IMR-90 (cell line): ENCODE results near the gene ZFHX3. TPM values are rescaled to one million over a fixed set of nuclear protein-coding genes. Genes with fewer than 3 reads are reported as not detected.
A peak's percentile ranks its signal among the peaks of the same experiment; 100 is the strongest.

ENCODE experiments used
- ATAC-seq: fragments of 200-7000 bp; cut with Tn5 transposase; 2 replicates; pipeline ENCODE4 v1.9.1; 2020; ENCODE audit warnings: low read depth, mild to moderate bottlenecking, moderate library complexity
- BruUV-seq: library from RNA; stranded (reverse); fragments of 400-500 nt; replicated peaks from 2 replicates; lab custom pipeline; 2021; lab: Mats Ljungman, UMichigan
- CTCF ChIA-PET: fragments of 300-600 bp; formaldehyde crosslinking; extraction: SDS; loops from one replicate; lab custom pipeline; 2021; ENCODE audit warnings: antibody characterized with exemption; lab: Yijun Ruan, JAX
- POLR2A ChIA-PET: fragments of 300-600 bp; sonication (Branson Sonifier 250); formaldehyde crosslinking; loops from one replicate; lab custom pipeline; 2022; ENCODE audit warnings: antibody characterized with exemption; ENCODE audit not compliant: unreplicated experiment; lab: Charles Lee
- DNase-seq: peaks from one replicate; pipeline ENCODE4 v3.0.0; 2013
- H2AFZ ChIP-seq: replicated peaks from 2 replicates; pipeline ENCODE3; 2013; ENCODE audit warnings: low read length, mild to moderate bottlenecking; ENCODE audit not compliant: poor library complexity
- H2AK5ac ChIP-seq: 2 replicates; pipeline ENCODE4 v1.6.1; 2013; ENCODE audit warnings: low read depth, low read length, inconsistent platforms
- H2AK9ac ChIP-seq: replicated peaks from 2 replicates; pipeline ENCODE3; 2013; ENCODE audit warnings: mild to moderate bottlenecking, low read depth, low read length, moderate library complexity; ENCODE audit not compliant: poor library complexity
- H2BK120ac ChIP-seq: 2 replicates; pipeline ENCODE4 v1.6.1; 2013; ENCODE audit warnings: low read depth, low read length, inconsistent platforms
- H2BK15ac ChIP-seq: 3 replicates; pipeline ENCODE4 v1.6.1; 2013; ENCODE audit warnings: low read depth, low read length, inconsistent platforms
- H2BK20ac ChIP-seq: 2 replicates; pipeline ENCODE4 v1.6.1; 2013; ENCODE audit warnings: low read depth, mild to moderate bottlenecking, inconsistent platforms, low read length, moderate library complexity
- H2BK5ac ChIP-seq: 2 replicates; pipeline ENCODE4 v1.6.1; 2013; ENCODE audit warnings: mild to moderate bottlenecking, low read depth, low read length, inconsistent platforms; ENCODE audit not compliant: poor library complexity, severe bottlenecking
- H3K14ac ChIP-seq: replicated peaks from 2 replicates; pipeline ENCODE4 v1.6.1; 2013; ENCODE audit warnings: low read depth, low read length, inconsistent platforms
- H3K18ac ChIP-seq: 2 replicates; pipeline ENCODE4 v1.6.1; 2013; ENCODE audit warnings: low read depth, low read length, control low read depth
- H3K23ac ChIP-seq: 2 replicates; pipeline ENCODE4 v1.6.1; 2013; ENCODE audit warnings: low read depth, low read length, inconsistent platforms
- H3K27ac ChIP-seq: 2 replicates; pipeline ENCODE4 v1.5.1; 2013; ENCODE audit warnings: mild to moderate bottlenecking, control low read depth, low read length; ENCODE audit not compliant: insufficient read depth
- H3K27me3 ChIP-seq: 2 replicates; pipeline ENCODE4 v1.6.1; 2013; ENCODE audit warnings: low read length; ENCODE audit not compliant: control insufficient read depth, insufficient read depth
- H3K36me3 ChIP-seq: 2 replicates; pipeline ENCODE4 v1.6.1; 2013; ENCODE audit warnings: low read length, mixed read lengths; ENCODE audit not compliant: control insufficient read depth, insufficient read depth
- H3K4ac ChIP-seq: 2 replicates; pipeline ENCODE4 v1.6.1; 2013; ENCODE audit warnings: low read depth, low read length, inconsistent platforms
- H3K4me1 ChIP-seq: 2 replicates; pipeline ENCODE4 v1.6.1; 2013; ENCODE audit warnings: low read length, mixed read lengths; ENCODE audit not compliant: control insufficient read depth, insufficient read depth
- H3K4me2 ChIP-seq: 2 replicates; pipeline ENCODE4 v1.6.1; 2013; ENCODE audit warnings: low read depth, mild to moderate bottlenecking, control low read depth, low read length, moderate library complexity
- H3K4me3 ChIP-seq: 2 replicates; pipeline ENCODE4 v1.5.1; 2013; ENCODE audit warnings: low read depth, mild to moderate bottlenecking, control low read depth, low read length, moderate library complexity; ENCODE audit not compliant: insufficient read depth
- H3K56ac ChIP-seq: 2 replicates; pipeline ENCODE4 v1.6.1; 2013; ENCODE audit warnings: low read length, inconsistent platforms; ENCODE audit not compliant: insufficient read depth; ENCODE audit errors: extremely low read depth
- H3K79me1 ChIP-seq, 2 experiments: 2 replicates each; pipeline ENCODE4 v1.6.1; 2013; ENCODE audit warnings: low read length in 2 of 2, inconsistent platforms in 1 of 2, low read depth in 1 of 2
- H3K9ac ChIP-seq: 2 replicates; pipeline ENCODE4 v1.6.1; 2013; ENCODE audit warnings: low read depth, low read length, control low read depth
- H3K9me1 ChIP-seq: 2 replicates; pipeline ENCODE4 v1.6.1; 2013; ENCODE audit warnings: low read length, inconsistent platforms; ENCODE audit not compliant: insufficient read depth
- H3K9me3 ChIP-seq: 2 replicates; pipeline ENCODE4 v1.6.1; 2013; ENCODE audit warnings: low read length; ENCODE audit not compliant: control insufficient read depth, insufficient read depth
- H4K20me1 ChIP-seq: 2 replicates; pipeline ENCODE4 v1.6.1; 2013; ENCODE audit warnings: low read length, inconsistent platforms; ENCODE audit not compliant: insufficient read depth
- H4K5ac ChIP-seq: 2 replicates; pipeline ENCODE4 v1.6.1; 2013; ENCODE audit warnings: mild to moderate bottlenecking, low read depth, low read length, control low read depth
- H4K8ac ChIP-seq, 2 experiments: 2 replicates each; pipeline ENCODE4 v1.6.1; 2013; ENCODE audit warnings: low read depth in 2 of 2, low read length in 2 of 2, control low read depth in 1 of 2, inconsistent platforms in 1 of 2
- H4K91ac ChIP-seq: 2 replicates; pipeline ENCODE4 v1.6.1; 2013; ENCODE audit warnings: low read depth, low read length, inconsistent platforms; ENCODE audit not compliant: insufficient read depth
- BHLHE40 ChIP-seq: fragments of 150-350 bp; IDR thresholded peaks from 2 replicates; pipeline ENCODE4 v1.6.1; 2016; ENCODE audit warnings: mild to moderate bottlenecking, low read depth, low read length
- CTCF ChIP-seq: conservative IDR thresholded peaks from 2 replicates; pipeline ENCODE4 v1.5.1; 2012; ENCODE audit warnings: mild to moderate bottlenecking, low read depth, low read length, improper control_type of control experiment
- FOS ChIP-seq: fragments of 150-350 bp; IDR thresholded peaks from 2 replicates; pipeline ENCODE4 v1.6.1; 2016; ENCODE audit warnings: low read depth, low read length
- RCOR1 ChIP-seq: IDR thresholded peaks from 2 replicates; pipeline ENCODE4 v1.6.1; 2012; ENCODE audit warnings: mild to moderate bottlenecking, low read length, improper control_type of control experiment; ENCODE audit not compliant: insufficient replicate concordance
- WGBS, 2 experiments: methylation state at CpG; one replicate each; pipeline versions ENCODE4 v1.1.5 to v1.1.7; 2013; ENCODE audit warnings: missing lambda C conversion rate in 2 of 2; ENCODE audit not compliant: insufficient read length in 1 of 2; ENCODE audit errors: extremely low coverage in 2 of 2; 5-methylcytosine and 5-hydroxymethylcytosine counted together
- dilution Hi-C: fragments of 300-500 bp; cut with HindIII; formaldehyde crosslinking; loops from one replicate; pipeline ENCODE4 v1.14.3; 2018; ENCODE audit warnings: low sequenced_read_pairs; ENCODE audit not compliant: unreplicated experiment
- in situ Hi-C: fragments of 300-500 bp; cut with MboI; formaldehyde crosslinking; loops from 3 replicates; pipeline ENCODE4 v1.14.3; 2019; ENCODE audit warnings: low sequenced_read_pairs, inconsistent platforms, mixed read lengths
- intact Hi-C: fragments of 100-400 bp; cut with micrococcal nuclease; formaldehyde crosslinking; loops from 2 replicates; pipeline ENCODE4 v1.10.0; 2022
- polyA plus RNA-seq, 3 experiments: library from polyadenylated mRNA; depleted of rRNA; stranded (reverse); fragments of >200 nt; gene quantifications; 2 replicates each; pipeline ENCODE4 v1.2.3, GENCODE V29; 2012; ENCODE audit warnings: low replicate concordance in 1 of 3
- total RNA-seq: library from RNA; depleted of rRNA; stranded (reverse); fragments of >200 nt; gene quantifications from 2 replicates; pipeline ENCODE4 v1.2.3, GENCODE V29; 2012

Gene ZFHX3
- total and polyA plus RNA-seq, 2 of the 4 experiments (the other 2 are of a cell fraction) = 1.4 to 1.7 TPM

GRCh38 chr16:73064994-73065545 is 17.1 kb upstream of the ZFHX3 start:
- H3K4ac ChIP-seq = peak overlapping the region; percentile 62
- H2AFZ ChIP-seq = peak overlapping the region; percentile 71
- peak overlapping the region; percentile 47 for H2AK5ac ChIP-seq
- no peaks in the 10 kb centered on the region for H4K20me1 ChIP-seq
- H3K23ac ChIP-seq = 0 out of 2 replicates have a peak overlapping the region, but pooled peaks have one; percentile 58
- POLR2A ChIA-PET = no interaction called here
- TF ChIP-seq CTCF (no peak), RCOR1 (no peak), FOS (no peak), BHLHE40 (0 out of 2 replicates have a peak, but pooled peaks have one; percentile 13)
- 25% methylated on average over 5 of the region's 24 CpGs; no CpG with 5 or more reads in 1 of the 2 experiments for WGBS, 2 experiments
- H3K36me3 ChIP-seq = no peaks in the 10 kb centered on the region
- H3K56ac ChIP-seq = no peak overlapping the region
- H3K79me1 ChIP-seq = peaks cover 3 to 9% of the 10 kb centered on the region in 2 experiments; a peak in 3 of 4 replicates
- peaks cover 6% of the 10 kb centered on the region; the same call in 1 of the 2 replicates for H3K9me1 ChIP-seq
- CTCF ChIA-PET = interaction anchor here (1.0 kb wide), 1 partner anchor 232 kb away, joined by 3 read pairs; no protein-coding TSS in a partner anchor
- peak overlapping the region; percentile 28 for H3K27ac ChIP-seq
- peak overlapping the region; percentile 22; the same call in 1 of the 2 replicates for H3K4me3 ChIP-seq
- DNase-seq (no peak), ATAC-seq (no peak)
- peak overlapping the region; percentile 68 for H4K91ac ChIP-seq
- H3K9ac ChIP-seq = peak overlapping the region; percentile 17
- H4K8ac ChIP-seq = peak overlapping the region; percentile 33 to 59; a peak in 3 of 4 replicates
- peak overlapping the region; percentile 52 for H4K5ac ChIP-seq
- H3K4me2 ChIP-seq = peak overlapping the region; percentile 83
- intact Hi-C loops = no loop called here
- H2AK9ac ChIP-seq = no peak overlapping the region
- H2BK5ac ChIP-seq = peak overlapping the region; percentile 50
- in situ Hi-C loops = loop anchor here (10.0 to 25.0 kb wide), 3 partner anchors 170 to 1222 kb away; partner anchors contain the start of gene PSMD7
- H3K14ac ChIP-seq = 0 out of 2 replicates have a peak overlapping the region, but pooled peaks have one; percentile 68
- peak overlapping the region; percentile 61 for H2BK20ac ChIP-seq
- no peaks in the 10 kb centered on the region for H3K9me3 ChIP-seq
- peak overlapping the region; percentile 39; the same call in 2 of the 3 replicates for H2BK15ac ChIP-seq
- dilution Hi-C loops = no loop called here
- H3K4me1 ChIP-seq = peaks cover 36% of the 10 kb centered on the region
- no peaks in the 10 kb centered on the region for H3K27me3 ChIP-seq
- peak overlapping the region; percentile 65 for H2BK120ac ChIP-seq
- H3K18ac ChIP-seq = peak overlapping the region; percentile 79
- no TSS peak for BruUV-seq
